Stromal cell of bone marrow (primary cell): ENCODE measurements around the gene ARSG.
"Not testable (repeated sequence)": the region's sequence is repeated elsewhere in the genome, so short reads cannot be mapped to it uniquely, and the experiment has no call there.

ENCODE experiments used
- DNase-seq: peaks from one replicate; pipeline ENCODE4 v3.0.0-alpha.2; 2012; ENCODE audit warnings: low read depth

ARSG gene

DNA sequence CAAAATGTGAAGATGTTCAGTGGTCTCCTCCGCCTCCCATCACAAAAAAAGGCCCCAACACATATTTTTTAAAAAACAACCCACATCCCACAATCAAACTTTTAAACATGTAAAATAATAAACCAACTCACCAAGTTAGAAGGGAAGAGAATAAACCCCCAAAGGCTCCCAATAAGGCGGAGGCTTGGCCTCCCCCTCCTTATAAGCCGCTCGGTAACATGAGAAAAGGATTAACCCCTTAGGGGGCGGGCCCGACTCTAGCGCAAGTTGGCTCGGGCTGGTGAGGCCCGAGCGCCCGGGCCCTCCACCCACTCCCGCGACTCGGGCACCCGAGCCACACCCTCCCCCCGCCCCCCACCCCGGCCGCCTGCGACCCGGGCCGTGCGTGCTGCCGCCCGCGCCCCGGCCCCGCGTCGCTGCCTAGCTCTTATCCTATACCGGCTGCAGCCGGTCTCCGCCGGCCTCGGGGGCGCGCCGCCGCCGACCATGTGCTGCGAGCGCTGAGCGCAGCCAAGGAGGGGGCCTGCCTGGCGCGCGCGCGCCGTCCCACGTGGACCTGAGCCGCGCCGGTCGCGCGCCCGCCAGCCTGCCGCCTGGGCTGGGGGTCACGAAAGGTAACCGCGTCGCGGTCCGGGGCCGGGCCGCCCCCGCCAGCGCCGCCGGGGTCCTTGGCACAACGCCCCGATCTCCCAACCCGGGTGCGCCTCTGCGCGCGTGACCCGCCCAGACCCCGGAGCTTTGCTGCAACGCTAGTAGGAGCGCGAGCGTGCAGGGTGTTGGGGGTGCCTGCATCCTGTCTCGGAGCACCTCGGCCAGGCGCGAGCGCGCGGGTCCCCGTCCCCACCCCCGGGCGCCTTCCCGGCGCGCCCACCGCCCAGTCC is at the start of gene ARSG, which contains the start of gene SLC16A6:
Gene ARSG, plus strand, starts transcription at position 541 of the 881 bp plus-strand sequence. CDS start 15,999 bp downstream, outside the sequence.
Gene SLC16A6, minus strand, starts transcription at position 173 of the 881 bp plus-strand sequence. CDS start 12,807 bp downstream, outside the sequence.
- DNase-seq = no peak

DNA sequence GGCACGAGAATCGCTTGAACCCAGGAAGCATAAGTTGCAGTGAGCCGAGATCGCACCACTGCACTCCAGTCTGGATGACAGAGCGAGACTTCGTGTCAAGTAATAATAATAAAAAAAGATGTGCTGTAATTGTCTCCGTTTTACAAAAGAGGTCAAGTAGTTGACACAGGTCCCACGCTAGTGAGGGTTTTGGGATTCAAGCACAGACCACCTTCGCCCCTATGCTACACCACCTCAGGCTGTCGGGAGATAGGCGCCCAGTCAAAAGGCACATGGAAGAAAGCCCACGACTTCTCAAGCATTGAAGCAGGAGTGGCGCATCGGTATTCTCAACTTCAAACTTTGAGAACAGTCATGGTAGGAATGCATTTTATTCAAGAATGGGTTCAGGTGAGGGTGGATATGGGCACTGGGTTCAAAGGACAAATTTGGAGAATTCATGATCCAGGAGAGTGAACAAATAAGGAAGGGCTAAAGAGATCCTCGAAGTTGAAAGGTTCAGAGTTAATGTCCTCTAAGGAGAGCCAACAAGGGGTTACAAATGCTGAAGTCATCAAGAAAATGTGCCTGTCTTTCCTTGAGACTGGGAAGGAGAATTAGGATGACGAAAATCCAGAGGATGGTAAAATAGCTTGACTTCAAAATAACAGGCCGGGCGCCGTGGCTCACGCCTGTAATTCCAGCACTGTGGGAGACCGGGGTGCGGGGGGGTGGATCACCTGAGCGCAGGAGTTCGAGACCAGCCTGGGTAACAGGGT is 44.8 kb upstream of the ARSG start:
- no peak for DNase-seq

GRCh38 chr17:68247445-68248198 is 43.7 kb upstream of the ARSG start, which contains the start of gene AMZ2:
AMZ2 (plus strand) TSS chr17:68248043; CDS start chr17:68250188, 2,145 bp downstream.
- peak; percentile 82 for DNase-seq

GRCh38 chr17:68248199-68248825 is 43.0 kb upstream of the ARSG start:
- peak; percentile 32 for DNase-seq

GRCh38 chr17:68248891-68249290 is 42.4 kb upstream of the ARSG start:
- DNase-seq = no peak

GRCh38 chr17:68249354-68249765 is 41.9 kb upstream of the ARSG start:
- no peak for DNase-seq

- not testable (repeated sequence) for DNase-seq
Observed at GRCh38 chr17:68253426-68253825, 37.9 kb upstream of the ARSG start.

- DNase-seq = no peak
Observed at GRCh38 chr17:68255151-68255550, 36.1 kb upstream of the ARSG start.

DNA sequence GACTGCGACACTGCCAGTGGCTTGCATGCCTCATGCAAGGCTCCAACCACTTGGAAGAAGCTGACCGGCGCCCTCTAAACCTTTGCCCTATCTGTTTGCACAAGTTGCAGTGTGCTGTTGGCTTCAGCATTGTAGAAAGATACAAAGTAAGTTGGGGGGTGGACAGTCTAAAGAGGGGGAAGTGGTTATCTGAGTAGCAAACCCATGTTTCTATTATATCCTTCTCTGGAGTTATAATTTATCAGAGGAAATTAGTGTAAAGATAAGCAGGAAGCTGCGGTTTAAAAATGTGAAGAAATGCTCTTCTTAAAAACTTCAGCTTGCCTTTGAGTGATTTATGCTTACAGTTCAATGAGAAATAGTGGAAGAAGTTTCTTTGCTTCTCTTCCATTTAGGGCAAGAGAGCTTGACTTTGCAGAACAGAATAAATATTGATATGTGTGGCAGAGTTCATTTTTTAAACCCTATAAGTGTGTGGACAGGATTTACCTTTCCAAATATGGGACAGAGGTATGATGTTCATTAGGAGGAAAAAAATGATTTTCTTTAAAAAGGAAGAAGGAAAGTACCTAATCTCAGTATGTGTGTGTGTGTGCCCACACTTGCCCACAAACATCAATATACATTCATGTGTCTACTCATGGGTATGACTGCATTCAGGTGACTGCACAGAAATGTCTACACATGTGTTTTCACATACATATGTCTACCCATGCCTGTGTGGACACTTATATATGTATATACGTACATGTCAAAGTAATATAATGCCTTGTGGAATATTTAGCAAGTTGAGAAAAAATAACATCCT is 35.4 kb upstream of the ARSG start:
- no peak for DNase-seq

GRCh38 chr17:68256701-68257100 is 34.6 kb upstream of the ARSG start:
- DNase-seq = not testable (repeated sequence)

DNA sequence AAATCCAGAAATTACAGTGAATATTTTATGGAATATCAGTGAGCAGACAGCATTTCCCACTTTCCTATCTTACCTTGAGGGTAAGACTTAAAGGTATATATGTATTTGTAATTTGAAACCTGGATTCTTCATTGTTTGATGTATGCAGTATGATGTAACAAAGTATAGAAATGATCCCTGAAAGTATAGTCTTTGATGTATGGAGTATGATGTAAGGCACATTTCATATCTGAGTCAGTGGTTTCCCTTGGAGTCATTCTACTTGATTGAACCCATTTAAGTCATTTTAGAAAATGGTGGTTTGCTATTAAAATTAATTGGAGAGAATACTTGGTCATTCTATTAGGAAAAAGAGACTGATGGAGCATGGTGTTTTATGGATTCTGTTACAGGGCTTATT is 33.4 kb upstream of the ARSG start:
- no peak for DNase-seq

DNA sequence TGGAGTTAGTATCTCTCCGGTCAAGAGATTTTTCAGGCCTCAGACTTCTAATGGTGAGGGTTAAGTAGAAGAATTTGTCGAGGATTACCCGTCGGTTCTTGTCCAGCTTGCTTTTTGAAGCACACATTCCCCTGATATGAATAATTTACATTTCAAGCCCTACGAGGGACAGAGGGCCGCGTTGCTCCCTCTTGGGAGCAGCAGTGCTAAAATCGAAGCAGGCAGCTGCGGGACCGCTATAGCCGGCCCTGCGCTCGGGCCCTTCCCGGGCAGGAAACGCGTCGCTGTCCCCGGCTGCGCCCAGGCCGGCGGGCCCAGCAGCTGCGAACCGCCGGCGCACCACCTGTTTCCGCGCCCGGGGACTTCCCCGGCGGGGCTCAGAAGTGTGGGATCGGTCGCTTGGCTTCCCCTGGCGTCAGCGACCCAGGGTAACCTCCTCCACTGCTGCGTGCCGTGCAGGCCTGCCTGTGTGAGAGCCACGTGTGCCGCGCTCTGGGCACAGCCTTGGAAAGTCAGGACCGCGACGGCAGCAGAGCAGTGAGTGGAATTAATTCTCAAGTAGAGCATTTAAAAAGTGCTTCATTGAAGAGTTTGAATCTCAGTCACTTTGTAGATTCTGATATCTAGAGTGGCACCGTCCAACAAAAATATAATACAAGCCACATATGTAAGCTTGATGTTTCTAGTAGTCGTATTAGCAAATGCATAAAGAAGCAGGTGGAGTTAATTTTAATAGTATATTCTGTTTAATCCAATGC is 32.2 kb upstream of the ARSG start:
- not testable (repeated sequence) for DNase-seq

GRCh38 chr17:68259648-68259951 is 31.7 kb upstream of the ARSG start:
- not testable (repeated sequence) for DNase-seq

GRCh38 chr17:68260051-68260762 is 31.1 kb upstream of the ARSG start:
- DNase-seq = no peak

DNA sequence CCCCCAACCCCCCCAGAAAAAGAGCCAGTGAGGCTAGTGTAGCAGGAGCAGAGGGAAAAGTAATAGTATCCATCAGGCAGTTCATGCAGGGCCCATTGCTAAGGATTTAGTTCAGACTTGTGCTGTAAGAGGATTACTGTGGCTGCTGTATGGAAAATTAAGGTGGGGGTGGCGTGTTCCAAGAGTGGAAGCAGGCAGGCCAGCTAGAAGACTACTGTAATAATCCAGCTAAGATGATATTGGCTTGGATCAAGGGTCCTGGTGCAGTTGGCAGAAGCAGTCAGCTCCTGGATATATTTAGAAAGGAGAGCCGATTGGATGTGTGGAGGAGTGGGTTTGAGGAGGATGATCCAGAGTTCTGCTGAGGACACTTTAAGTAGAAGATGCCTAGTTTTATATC is 28.8 kb upstream of the ARSG start:
- not testable (repeated sequence) for DNase-seq

GRCh38 chr17:68263101-68263681 is 28.1 kb upstream of the ARSG start:
- DNase-seq = not testable (repeated sequence)

DNA sequence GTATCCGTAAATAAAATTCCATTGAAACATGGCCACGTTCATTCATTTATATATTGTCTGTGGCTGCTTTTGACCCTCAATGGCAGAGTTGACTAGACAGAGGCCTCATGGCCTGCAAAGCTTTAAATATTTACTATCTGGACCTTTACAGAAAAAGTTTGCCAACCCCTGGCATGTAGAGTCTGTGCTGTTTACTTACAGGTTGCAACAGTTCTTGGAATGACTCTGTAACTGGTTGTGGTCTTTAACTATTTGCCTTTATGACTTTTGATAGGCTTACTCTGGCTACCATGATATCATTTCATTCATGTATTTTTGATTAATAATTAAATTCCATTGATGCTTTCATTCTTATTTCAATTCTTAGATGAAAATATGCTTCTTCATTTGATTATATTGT is 25.5 kb upstream of the ARSG start:
- not testable (repeated sequence) for DNase-seq

- no peak for DNase-seq
Observed at GRCh38 chr17:68273722-68274121, 17.6 kb upstream of the ARSG start.

GRCh38 chr17:68276339-68276738 is 15.0 kb upstream of the ARSG start:
- not testable (repeated sequence) for DNase-seq
